PFSK-1 (cell line): ENCODE measurements around the gene FAM13C.

Experiments used
- FOXP2 ChIP-seq: optimal IDR thresholded peaks from 2 replicates; pipeline ENCODE3; 2011; ENCODE audit warnings: borderline replicate concordance, control low read depth, inconsistent platforms; ENCODE audit not compliant: insufficient read depth; ENCODE audit errors: extremely low read length, extremely low read depth
- POLR2AphosphoS5 ChIP-seq: IDR thresholded peaks from 2 replicates; pipeline ENCODE4 v1.6.1; 2012; ENCODE audit warnings: low read depth, mild to moderate bottlenecking, control low read depth, low read length, moderate library complexity
- REST ChIP-seq, 2 experiments: IDR thresholded peaks; 2 replicates each; pipeline versions ENCODE4 v1.6.1 to v1.8.0; 2011 to 2012; ENCODE audit warnings: low read depth in 2 of 2, low read length in 2 of 2, control low read depth in 1 of 2, inconsistent platforms in 1 of 2, mild to moderate bottlenecking in 1 of 2, moderate library complexity in 1 of 2; ENCODE audit not compliant: insufficient read depth in 1 of 2
- SIN3A ChIP-seq: IDR thresholded peaks from 2 replicates; pipeline ENCODE4 v1.6.1; 2012; ENCODE audit warnings: mild to moderate bottlenecking, low read length, moderate library complexity, borderline replicate concordance; ENCODE audit not compliant: insufficient read depth
- TAF1 ChIP-seq: IDR thresholded peaks from 2 replicates; pipeline ENCODE4 v1.6.1; 2012; ENCODE audit warnings: low read length, control low read depth, borderline replicate concordance; ENCODE audit not compliant: insufficient read depth

FAM13C gene

GRCh38 chr10:59299933-59300332 is 62.4 kb downstream of the FAM13C start:
- no peak for TF ChIP-seq FOXP2
- TF ChIP-seq SIN3A, result no peak
- TF ChIP-seq REST (IDR thresholded peaks at IDR 0.05; ENCODE audit: insufficient read depth in 1 of 2, low read depth in 2 of 2, low read length in 2 of 2), result no peak
- TF ChIP-seq POLR2AphosphoS5, result no peak
- no peak for TF ChIP-seq TAF1

GRCh38 chr10:59290448-59290847 is 71.9 kb downstream of the FAM13C start:
- TF ChIP-seq POLR2AphosphoS5 (no peak), TAF1 (no peak), SIN3A (no peak), REST (IDR thresholded peaks at IDR 0.05; ENCODE audit: insufficient read depth in 1 of 2, low read depth in 2 of 2, low read length in 2 of 2) (no peak), FOXP2 (no peak)

GRCh38 chr10:59289853-59290252 is 72.5 kb downstream of the FAM13C start:
- TF ChIP-seq FOXP2, result no peak

- TF ChIP-seq POLR2AphosphoS5 (no peak), SIN3A (no peak), REST (IDR thresholded peaks at IDR 0.05; ENCODE audit: insufficient read depth in 1 of 2, low read depth in 2 of 2, low read length in 2 of 2) (no peak), TAF1 (no peak), FOXP2 (no peak)
Observed at GRCh38 chr10:59287587-59288255, 74.6 kb downstream of the FAM13C start.

- TF ChIP-seq FOXP2, result no peak
- TF ChIP-seq SIN3A, result no peak
- no peak for TF ChIP-seq REST (IDR thresholded peaks at IDR 0.05; ENCODE audit: insufficient read depth in 1 of 2, low read depth in 2 of 2, low read length in 2 of 2)
- no peak for TF ChIP-seq POLR2AphosphoS5
- no peak for TF ChIP-seq TAF1
Observed at GRCh38 chr10:59285848-59286247, 76.5 kb downstream of the FAM13C start.
